Activated CD8-positive, alpha-beta T cell treated with anti-CD3 and anti-CD28 coated beads, Interleukin-2, amount 10 ng/mL, durations not matched to agents 7 days and 5 days (primary cell): ENCODE measurements around the gene CNTNAP5. TPM values are rescaled to one million over a fixed set of nuclear protein-coding genes. Genes with fewer than 3 reads are reported as not detected.

Experiments used
- ATAC-seq: fragments of 150-1000 bp; cut with Tn5 transposase; one replicate; pipeline ENCODE4 v1.10.0; 2021; ENCODE audit warnings: moderate library complexity
- CTCF ChIA-PET: fragments of 350-600 bp; sonication (Branson Sonifier 250); formaldehyde crosslinking; loops from one replicate; lab custom pipeline; 2021; ENCODE audit warnings: antibody characterized with exemption; lab: Charles Lee
- POLR2A ChIA-PET: fragments of 350-600 bp; sonication (Branson Sonifier 250); formaldehyde crosslinking; loops from one replicate; lab custom pipeline; 2021; ENCODE audit warnings: antibody characterized with exemption; lab: Charles Lee
- DNase-seq: peaks from one replicate; pipeline ENCODE4 v3.0.0-alpha.2; 2020
- H3K27ac Mint-ChIP-seq: one replicate; pipeline ENCODE4 v1.8.0; 2021; ENCODE audit warnings: mild to moderate bottlenecking, mixed read lengths
- H3K27me3 Mint-ChIP-seq: one replicate; pipeline ENCODE4 v1.8.0; 2021; ENCODE audit warnings: low read depth, mixed read lengths
- H3K36me3 Mint-ChIP-seq: one replicate; pipeline ENCODE4 v1.8.0; 2021; ENCODE audit warnings: low read depth, mixed read lengths
- H3K4me1 Mint-ChIP-seq: one replicate; pipeline ENCODE4 v1.8.0; 2021; ENCODE audit warnings: low read depth, mixed read lengths
- H3K4me3 Mint-ChIP-seq: one replicate; pipeline ENCODE4 v1.8.0; 2021; ENCODE audit warnings: mild to moderate bottlenecking, mixed read lengths
- H3K9me3 Mint-ChIP-seq: one replicate; pipeline ENCODE4 v1.8.0; 2022; ENCODE audit warnings: mixed read lengths; ENCODE audit not compliant: insufficient read depth
- total RNA-seq, 2 experiments: library from RNA; stranded (reverse); gene quantifications; one replicate each; pipeline ENCODE4 v1.2.3, GENCODE V29; 2021

The CNTNAP5 gene
- total RNA-seq, 2 experiments from 2014 or later: not detected

GRCh38 chr2:124520953-124521352 is 495.9 kb downstream of the CNTNAP5 start:
- H3K27ac Mint-ChIP-seq: no peak overlapping the region

GRCh38 chr2:124523096-124523495 is 498.0 kb downstream of the CNTNAP5 start:
- no peaks in the 10 kb centered on the region for H3K27me3 Mint-ChIP-seq
- H3K4me1 Mint-ChIP-seq: no peaks in the 10 kb centered on the region
- no peaks in the 10 kb centered on the region for H3K9me3 Mint-ChIP-seq
- no peak for ATAC-seq
- CTCF ChIA-PET: no interaction called here
- H3K36me3 Mint-ChIP-seq: no peaks in the 10 kb centered on the region
- no peak for DNase-seq
- H3K4me3 Mint-ChIP-seq: no peak overlapping the region
- no peak overlapping the region for H3K27ac Mint-ChIP-seq
- POLR2A ChIA-PET: no interaction called here

More at GRCh38 chr2:124520953-124521352, 495.9 kb downstream of the CNTNAP5 start:
- Mint-ChIP-seq H3K4me3 (no peak overlapping the region), H3K9me3 (no peaks in the 10 kb centered on the region), H3K4me1 (no peaks in the 10 kb centered on the region), H3K27me3 (no peaks in the 10 kb centered on the region), H3K36me3 (no peaks in the 10 kb centered on the region)
- ChIA-PET POLR2A (no interaction called here), CTCF (no interaction called here)
- DNase-seq: no peak
- ATAC-seq: no peak

- Mint-ChIP-seq H3K4me1 (no peaks in the 10 kb centered on the region), H3K36me3 (no peaks in the 10 kb centered on the region), H3K4me3 (no peak overlapping the region), H3K27ac (no peak overlapping the region), H3K27me3 (no peaks in the 10 kb centered on the region), H3K9me3 (no peaks in the 10 kb centered on the region)
- POLR2A ChIA-PET: no interaction called here
- CTCF ChIA-PET: no interaction called here
- no peak for DNase-seq
- ATAC-seq: no peak
Observed at GRCh38 chr2:124524155-124524915, 499.2 kb downstream of the CNTNAP5 start.

GRCh38 chr2:124526221-124526620 is 501.1 kb downstream of the CNTNAP5 start:
- CTCF ChIA-PET: no interaction called here
- Mint-ChIP-seq H3K27ac (no peak overlapping the region), H3K4me1 (no peaks in the 10 kb centered on the region), H3K4me3 (no peak overlapping the region), H3K9me3 (no peaks in the 10 kb centered on the region), H3K27me3 (no peaks in the 10 kb centered on the region), H3K36me3 (no peaks in the 10 kb centered on the region)
- DNase-seq (no peak), ATAC-seq (no peak)
- POLR2A ChIA-PET: no interaction called here

GRCh38 chr2:124530203-124530602 is 505.1 kb downstream of the CNTNAP5 start:
- ATAC-seq: no peak
- H3K36me3 Mint-ChIP-seq: no peaks in the 10 kb centered on the region
- CTCF ChIA-PET: no interaction called here
- H3K4me3 Mint-ChIP-seq: no peak overlapping the region
- no peak for DNase-seq
- POLR2A ChIA-PET: no interaction called here
- no peak overlapping the region for H3K27ac Mint-ChIP-seq
- no peaks in the 10 kb centered on the region for H3K27me3 Mint-ChIP-seq
- no peaks in the 10 kb centered on the region for H3K4me1 Mint-ChIP-seq
- H3K9me3 Mint-ChIP-seq: no peaks in the 10 kb centered on the region

GRCh38 chr2:124533226-124533954 is 508.3 kb downstream of the CNTNAP5 start:
- H3K36me3 Mint-ChIP-seq: no peaks in the 10 kb centered on the region
- ChIA-PET CTCF (no interaction called here), POLR2A (no interaction called here)
- ATAC-seq (no peak), DNase-seq (no peak)
- H3K4me1 Mint-ChIP-seq: no peaks in the 10 kb centered on the region
- H3K27ac Mint-ChIP-seq: no peak overlapping the region
- no peaks in the 10 kb centered on the region for H3K27me3 Mint-ChIP-seq
- no peaks in the 10 kb centered on the region for H3K9me3 Mint-ChIP-seq
- H3K4me3 Mint-ChIP-seq: no peak overlapping the region

- no peak overlapping the region for H3K4me3 Mint-ChIP-seq
Observed at GRCh38 chr2:124534028-124534427, 508.9 kb downstream of the CNTNAP5 start.

GRCh38 chr2:124535816-124536215 is 510.7 kb downstream of the CNTNAP5 start:
- ChIA-PET CTCF (no interaction called here), POLR2A (no interaction called here)
- DNase-seq (no peak), ATAC-seq (no peak)
- H3K36me3 Mint-ChIP-seq: no peaks in the 10 kb centered on the region
- no peaks in the 10 kb centered on the region for H3K9me3 Mint-ChIP-seq
- no peaks in the 10 kb centered on the region for H3K27me3 Mint-ChIP-seq
- no peak overlapping the region for H3K4me3 Mint-ChIP-seq
- H3K4me1 Mint-ChIP-seq: no peaks in the 10 kb centered on the region
- H3K27ac Mint-ChIP-seq: no peak overlapping the region

More at GRCh38 chr2:124534028-124534427, 508.9 kb downstream of the CNTNAP5 start:
- Mint-ChIP-seq H3K36me3 (no peaks in the 10 kb centered on the region), H3K27ac (no peak overlapping the region), H3K27me3 (no peaks in the 10 kb centered on the region), H3K4me1 (no peaks in the 10 kb centered on the region), H3K9me3 (no peaks in the 10 kb centered on the region)
- no peak for ATAC-seq
- ChIA-PET POLR2A (no interaction called here), CTCF (no interaction called here)
- DNase-seq: no peak

- CTCF ChIA-PET: no interaction called here
- no peaks in the 10 kb centered on the region for H3K36me3 Mint-ChIP-seq
Observed at GRCh38 chr2:124536591-124536990, 511.5 kb downstream of the CNTNAP5 start.

GRCh38 chr2:124538549-124538948 is 513.5 kb downstream of the CNTNAP5 start:
- no peaks in the 10 kb centered on the region for H3K27me3 Mint-ChIP-seq
- ChIA-PET POLR2A (no interaction called here), CTCF (no interaction called here)
- H3K4me3 Mint-ChIP-seq: no peak overlapping the region
- no peaks in the 10 kb centered on the region for H3K36me3 Mint-ChIP-seq
- H3K9me3 Mint-ChIP-seq: no peaks in the 10 kb centered on the region
- no peak for DNase-seq
- ATAC-seq: no peak
- no peak overlapping the region for H3K27ac Mint-ChIP-seq
- no peaks in the 10 kb centered on the region for H3K4me1 Mint-ChIP-seq

More at GRCh38 chr2:124536591-124536990, 511.5 kb downstream of the CNTNAP5 start:
- H3K27ac Mint-ChIP-seq: no peak overlapping the region
- H3K4me3 Mint-ChIP-seq: no peak overlapping the region
- POLR2A ChIA-PET: no interaction called here
- no peaks in the 10 kb centered on the region for H3K27me3 Mint-ChIP-seq
- ATAC-seq (no peak), DNase-seq (no peak)
- no peaks in the 10 kb centered on the region for H3K4me1 Mint-ChIP-seq
- no peaks in the 10 kb centered on the region for H3K9me3 Mint-ChIP-seq

- ATAC-seq (no peak), DNase-seq (no peak)
- no peak overlapping the region for H3K4me3 Mint-ChIP-seq
- no peaks in the 10 kb centered on the region for H3K4me1 Mint-ChIP-seq
- ChIA-PET CTCF (no interaction called here), POLR2A (no interaction called here)
- no peaks in the 10 kb centered on the region for H3K9me3 Mint-ChIP-seq
- H3K27ac Mint-ChIP-seq: no peak overlapping the region
- H3K27me3 Mint-ChIP-seq: no peaks in the 10 kb centered on the region
- H3K36me3 Mint-ChIP-seq: no peaks in the 10 kb centered on the region
Observed at GRCh38 chr2:124540805-124541204, 515.7 kb downstream of the CNTNAP5 start.

GRCh38 chr2:124542932-124543640 is 518.0 kb downstream of the CNTNAP5 start:
- no peaks in the 10 kb centered on the region for H3K9me3 Mint-ChIP-seq
- H3K4me1 Mint-ChIP-seq: no peaks in the 10 kb centered on the region
- ChIA-PET POLR2A (no interaction called here), CTCF (no interaction called here)
- H3K36me3 Mint-ChIP-seq: no peaks in the 10 kb centered on the region
- DNase-seq: no peak
- H3K4me3 Mint-ChIP-seq: no peak overlapping the region
- H3K27me3 Mint-ChIP-seq: no peaks in the 10 kb centered on the region
- no peak overlapping the region for H3K27ac Mint-ChIP-seq
- no peak for ATAC-seq
